K562 (cell line): Measurements from ENCODE around the gene ZNF467. TPM values are rescaled to one million over a fixed set of nuclear protein-coding genes. Genes with fewer than 3 reads are reported as not detected.

Experiments used
- ATAC-seq: fragments of 200-7000 bp; cut with Tn5 transposase; 3 replicates; pipeline ENCODE4 v1.9.1; 2020; ENCODE audit warnings: moderate library complexity
- BruUV-seq: library from RNA; stranded (reverse); fragments of 400-500 nt; replicated peaks from 2 replicates; lab custom pipeline; 2021; lab: Mats Ljungman, UMichigan
- CTCF ChIA-PET: fragments of 300-600 bp; formaldehyde crosslinking; extraction: SDS; loops from one replicate; lab custom pipeline; 2021; ENCODE audit warnings: low intra/inter-chr PET ratio; lab: Yijun Ruan, JAX
- POLR2A ChIA-PET: fragments of 300-600, 350-650 bp; sonication (Branson Sonifier 250); formaldehyde crosslinking; extraction: SDS; loops from one replicate; lab custom pipeline; 2021; ENCODE audit warnings: antibody characterized with exemption, inconsistent platforms; lab: Yijun Ruan, JAX
- DNase-seq, 4 experiments: peaks; one replicate each; pipeline versions ENCODE4 v3.0.0 to v3.0.0-alpha.2; 2011 to 2018; ENCODE audit warnings: low spot score in 3 of 4, mixed read lengths in 3 of 4; ENCODE audit errors: extremely low read depth in 1 of 4
- FAIRE-seq: peaks from 2 replicates; lab custom pipeline; 2011; peaks lifted over from hg19 to GRCh38; lab: Jason Lieb, UNC
- H2AFZ ChIP-seq: 2 replicates; pipeline ENCODE4 v1.6.0; 2011; ENCODE audit warnings: low read depth, low read length, control low read depth, inconsistent platforms
- H3K27ac ChIP-seq: fragments of 200-600 bp; 3 replicates; pipeline ENCODE4 v1.8.0; 2011; ENCODE audit warnings: low read depth, mild to moderate bottlenecking, control low read depth, inconsistent platforms, low read length, moderate library complexity, mixed read lengths; ENCODE audit errors: extremely low read depth
- H3K27me3 ChIP-seq, 2 experiments: fragments of 300-600 bp in 1 of 2; 2 replicates in 1 of 2; 3 replicates in 1 of 2; pipeline versions ENCODE4 v1.6.0 to v1.8.0; 2011; ENCODE audit warnings: inconsistent platforms in 2 of 2, low read length in 2 of 2, mild to moderate bottlenecking in 1 of 2, mixed read lengths in 1 of 2, moderate library complexity in 1 of 2; ENCODE audit not compliant: control insufficient read depth in 2 of 2, insufficient read depth in 2 of 2
- H3K36me3 ChIP-seq: fragments of 300-600 bp; 3 replicates; pipeline ENCODE4 v1.8.0; 2011; ENCODE audit warnings: mild to moderate bottlenecking, low read length, inconsistent platforms; ENCODE audit not compliant: control insufficient read depth, insufficient read depth
- H3K4me1 ChIP-seq, 2 experiments: fragments of 200-600 bp in 1 of 2; replicated peaks in 1 of 2; 2 replicates in 1 of 2; 3 replicates in 1 of 2; pipeline versions ENCODE4 v1.5.1 to v1.8.0; 2011; ENCODE audit warnings: inconsistent platforms in 2 of 2, low read length in 2 of 2, mild to moderate bottlenecking in 1 of 2, mixed read lengths in 1 of 2, moderate library complexity in 1 of 2; ENCODE audit not compliant: control insufficient read depth in 2 of 2, insufficient read depth in 2 of 2
- H3K4me2 ChIP-seq: 2 replicates; pipeline ENCODE4 v1.6.1; 2011; ENCODE audit warnings: low read length, control low read depth, inconsistent platforms, mixed read lengths; ENCODE audit not compliant: insufficient read depth
- H3K4me3 ChIP-seq: fragments of 200-600 bp; sonication (generic), shearing (Covaris generic); 2 replicates; pipeline ENCODE4 v1.5.1; 2016; ENCODE audit warnings: control low read depth, inconsistent platforms
- H3K79me2 ChIP-seq: fragments of 200-600 bp; 3 replicates; pipeline ENCODE4 v1.8.0; 2011; ENCODE audit warnings: low read length, inconsistent platforms; ENCODE audit not compliant: control insufficient read depth, insufficient read depth
- H3K9ac ChIP-seq, 2 experiments: 2 replicates each; pipeline versions ENCODE4 v1.6.0 to v1.6.1; 2011; ENCODE audit warnings: low read depth in 2 of 2, low read length in 2 of 2, control low read depth in 1 of 2, inconsistent platforms in 1 of 2, mild to moderate bottlenecking in 1 of 2, mixed read lengths in 1 of 2; ENCODE audit not compliant: insufficient read depth in 1 of 2
- H3K9me1 ChIP-seq: one replicate; pipeline ENCODE4 v1.6.0; 2011; ENCODE audit warnings: inconsistent platforms, mild to moderate bottlenecking, low read length, moderate library complexity; ENCODE audit not compliant: control insufficient read depth, insufficient read depth
- H3K9me3 ChIP-seq: replicated peaks from 2 replicates; pipeline ENCODE4 v1.5.1; 2011; ENCODE audit warnings: low read depth, low read length, inconsistent platforms; ENCODE audit not compliant: control insufficient read depth, insufficient read depth
- H4K20me1 ChIP-seq: replicated peaks from 2 replicates; pipeline ENCODE4 v1.6.1; 2011; ENCODE audit warnings: low read length, inconsistent platforms, mixed read lengths; ENCODE audit not compliant: control insufficient read depth, insufficient read depth
- GATAD2B ChIP-seq: fragments of 450-650 bp; IDR thresholded peaks from 2 replicates; pipeline ENCODE4 v1.6.1; 2017; ENCODE audit warnings: mild to moderate bottlenecking, borderline replicate concordance
- HNRNPL ChIP-seq: fragments of 200-400 bp; formaldehyde crosslinking; IDR thresholded peaks from 2 replicates; pipeline ENCODE4 v1.6.1; 2017; ENCODE audit warnings: low read depth, mild to moderate bottlenecking, low read length
- MYNN ChIP-seq, 2 experiments: sonication (generic); formaldehyde crosslinking in 1 of 2; IDR thresholded peaks; 2 replicates each; pipeline versions ENCODE4 v1.5.0 to v1.6.1; 2016 to 2020; ENCODE audit warnings: antibody characterized with exemption in 1 of 2, missing genetic modification reagents in 1 of 2
- NR2C1 ChIP-seq, 2 experiments: fragments of 450-650 bp; IDR thresholded peaks; 2 replicates each; pipeline ENCODE4 v1.6.1; 2017; ENCODE audit warnings: mild to moderate bottlenecking in 2 of 2, antibody characterized with exemption in 1 of 2, inconsistent platforms in 1 of 2, missing compliant biosample characterization in 1 of 2, missing genetic modification characterization in 1 of 2
- PCBP1 ChIP-seq: fragments of 200-400 bp; formaldehyde crosslinking; IDR thresholded peaks from 2 replicates; pipeline ENCODE4 v1.6.1; 2018; ENCODE audit warnings: mild to moderate bottlenecking, low read depth, low read length; ENCODE audit not compliant: poor library complexity, severe bottlenecking
- PHB ChIP-seq: fragments of 250-450 bp; sonication (Bioruptor Pico); IDR thresholded peaks from 2 replicates; pipeline ENCODE4 v1.5.0; 2021
- ZBTB26 ChIP-seq: fragments of 450-650 bp; formaldehyde crosslinking; IDR thresholded peaks from 2 replicates; pipeline ENCODE4 v1.4.0; 2022; ENCODE audit warnings: missing genetic modification characterization
- ZNF277 ChIP-seq: fragments of 250-450 bp; sonication (Bioruptor Pico); IDR thresholded peaks from 2 replicates; pipeline ENCODE4 v1.8.0; 2022; ENCODE audit warnings: inconsistent platforms, mild to moderate bottlenecking, moderate library complexity, borderline replicate concordance
- ZNF3 ChIP-seq: fragments of 250-450 bp; sonication (Bioruptor Pico); IDR thresholded peaks from 2 replicates; pipeline ENCODE4 v1.5.0; 2021; ENCODE audit warnings: mild to moderate bottlenecking, moderate library complexity
- whole genome bisulfite sequencing: fragments of 100-300 bp; shearing (Covaris generic); methylation state at CpG from one replicate; pipeline ENCODE4 v1.1.6; 2016; ENCODE audit warnings: low coverage, mixed read lengths; ENCODE audit not compliant: insufficient coverage; ENCODE audit errors: missing lambda C conversion rate; 5-methylcytosine and 5-hydroxymethylcytosine counted together
- in situ Hi-C: fragments of 300-500 bp; cut with MboI; formaldehyde crosslinking; loops from 4 replicates; pipeline ENCODE4 v1.15.0; 2018; ENCODE audit warnings: inconsistent platforms, mixed read lengths
- intact Hi-C: fragments of 100-400 bp; cut with micrococcal nuclease; formaldehyde crosslinking; loops from 2 replicates; pipeline ENCODE4 v1.14.2; 2022
- polyA plus RNA-seq, 8 experiments: library from polyadenylated mRNA; depleted of rRNA in 4 of 8; stranded (reverse) in 5 of 8; unstranded in 3 of 8; fragments of >200 nt; fragmentation: Nextera tagmentation in 2 of 8; fragmentation: Illumina TruSeq in 1 of 8; extraction: Ambion mirVana in 2 of 8; extraction: Trizol in 1 of 8; gene quantifications; 2 replicates each; pipeline versions ENCODE4 v1.2.1 to v1.2.3, GENCODE V29; 2011 to 2014; ENCODE audit warnings: inconsistent platforms in 1 of 8, missing spikeins in 1 of 8
- total RNA-seq, 7 experiments: library from RNA; depleted of rRNA in 6 of 7; stranded (reverse); fragments of >200 nt in 6 of 7; fragmentation: Illumina TruSeq in 2 of 7; extraction: Trizol in 2 of 7; gene quantifications; 2 replicates each; pipeline versions ENCODE4 v1.2.1 to v1.2.3, GENCODE V29; 2011 to 2021; ENCODE audit warnings: low replicate concordance in 1 of 7

Gene ZNF467
- total and polyA plus RNA-seq, 9 of the 15 experiments (the other 6 are each of a cell fraction or from before 2014, with no cell fraction given): 0.32 to 14.2 (median 1.7) TPM

GRCh38 chr7:149793261-149793660, 19.9 kb upstream of the ZNF467 start:
- Histone ChIP-seq H3K9ac (peak overlapping the region in 1 of 2 experiments; percentile 36; a peak in 1 of 4 replicates), H3K4me2 (no peak overlapping the region), H3K27me3 (peaks cover 12 to 79% of the 10 kb centered on the region in 2 experiments; a peak in 4 of 5 replicates), H3K27ac (no peak overlapping the region), H2AFZ (no peak overlapping the region), H3K4me1 (peaks cover 0 to 68% of the 10 kb centered on the region in 2 experiments; a peak in 3 of 5 replicates), H3K9me3 (no peaks in the 10 kb centered on the region), H3K79me2 (no peaks in the 10 kb centered on the region), H3K36me3 (no peaks in the 10 kb centered on the region), H4K20me1 (no peaks in the 10 kb centered on the region; the same call in 1 of the 2 replicates), H3K9me1 (no peaks in the 10 kb centered on the region), H3K4me3 (no peak overlapping the region)
- intact Hi-C loops: no loop called here
- TF ChIP-seq PHB (CRISPR knock-in tag) (no peak), ZNF3 (CRISPR knock-in tag) (no peak)
- BruUV-seq: no TSS peak
- no peak for DNase-seq
- in situ Hi-C loops: no loop called here
- ATAC-seq: no peak
- CTCF ChIA-PET: no interaction called here
- 4% methylated on average over 10 of the region's 10 CpGs for WGBS
- FAIRE-seq: no peak
- POLR2A ChIA-PET: interaction anchor here (0.7 kb wide), 1 partner anchor 157 kb away, joined by 4 read pairs; no protein-coding TSS in a partner anchor

GRCh38 chr7:149792220-149792595, 18.8 kb upstream of the ZNF467 start:
- Histone ChIP-seq H3K9ac (no peak overlapping the region), H3K4me1 (peaks cover 2 to 74% of the 10 kb centered on the region in 2 experiments; a peak in 4 of 5 replicates), H3K9me1 (no peaks in the 10 kb centered on the region), H3K27ac (no peak overlapping the region), H3K4me2 (no peak overlapping the region)
- POLR2A ChIA-PET: interaction anchor here (0.5 to 0.9 kb wide), 3 partner anchors 10 to 68 kb away, joined by 3 read pairs; no protein-coding TSS in a partner anchor
- DNase-seq (no peak), FAIRE-seq (no peak)
- no peak for TF ChIP-seq ZBTB26
- peak; percentile 78 for TF ChIP-seq PCBP1
- TF ChIP-seq HNRNPL: peak; percentile 57; the same call in 1 of the 2 replicates
- TF ChIP-seq ZNF277 (CRISPR knock-in tag): no peak
- TF ChIP-seq NR2C1 (IDR thresholded peaks at IDR 0.05): 0 out of 2 replicates have a peak, but pooled peaks have one; percentile 7
- TF ChIP-seq NR2C1 (tag; IDR thresholded peaks at IDR 0.05): no peak
- TF ChIP-seq GATAD2B: no peak
- TF ChIP-seq MYNN (IDR thresholded peaks at IDR 0.05): no peak
- TF ChIP-seq MYNN (CRISPR knock-in tag; IDR thresholded peaks at IDR 0.05): no peak
- TF ChIP-seq, all 486 proteins: peak for 3
- no peaks in the 10 kb centered on the region; the same call in 1 of the 2 replicates for H4K20me1 ChIP-seq
- no peaks in the 10 kb centered on the region for H3K79me2 ChIP-seq
- H3K27me3 ChIP-seq: peaks cover 12 to 85% of the 10 kb centered on the region in 2 experiments; a peak in 4 of 5 replicates
- no peaks in the 10 kb centered on the region for H3K36me3 ChIP-seq
- BruUV-seq: no TSS peak
- CTCF ChIA-PET: no interaction called here
- in situ Hi-C loops: no loop called here
- intact Hi-C loops: no loop called here
- no peak for ATAC-seq
- no peak overlapping the region for H3K4me3 ChIP-seq
- H3K9me3 ChIP-seq: no peaks in the 10 kb centered on the region
- 33% methylated on average over 15 of the region's 15 CpGs for WGBS
- no peak overlapping the region for H2AFZ ChIP-seq
